PC-3 (cell line): ENCODE data around the gene DCLK1.

Source experiments
- EZH2 ChIP-seq: fragments of 300-600 bp; sonication (generic); IDR thresholded peaks from one replicate; pipeline ENCODE4 v1.6.1; 2017; ENCODE audit warnings: antibody characterized with exemption, mild to moderate bottlenecking, low read length; ENCODE audit not compliant: unreplicated experiment
- EZH2phosphoT487 ChIP-seq: fragments of 300-600 bp; sonication (generic); IDR thresholded peaks from 2 replicates; pipeline ENCODE4 v1.6.1; 2018; ENCODE audit warnings: mild to moderate bottlenecking, antibody characterized with exemption, low read length, borderline replicate concordance
- TF ChIP-seq, protein P1 (sequence below): fragments of 300-600 bp; sonication (generic); conservative IDR thresholded peaks from 2 replicates; pipeline ENCODE4 v1.5.1; 2017; ENCODE audit warnings: antibody characterized with exemption, low read depth, mild to moderate bottlenecking, low read length

DNA sequence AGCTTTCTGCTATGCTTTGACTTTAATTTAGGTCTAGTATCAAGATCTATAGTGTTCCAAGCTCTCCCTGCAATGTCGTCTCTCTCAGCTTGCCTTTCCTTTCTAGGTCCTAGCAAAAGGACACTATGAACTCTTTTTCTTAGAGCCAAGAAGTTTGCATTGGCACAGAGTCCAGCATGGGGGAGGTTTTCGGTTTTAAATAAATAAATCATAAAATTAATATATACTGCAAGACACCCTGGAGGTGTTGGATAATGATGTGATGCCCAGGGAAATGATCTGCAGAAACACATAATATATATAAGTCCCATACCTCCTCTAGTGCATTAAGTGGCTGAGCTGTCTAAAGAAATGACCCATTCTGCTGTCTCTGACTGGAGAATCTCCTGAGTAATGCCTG is 338.3 kb downstream of the DCLK1 start:
- TF ChIP-seq, protein P1, sequence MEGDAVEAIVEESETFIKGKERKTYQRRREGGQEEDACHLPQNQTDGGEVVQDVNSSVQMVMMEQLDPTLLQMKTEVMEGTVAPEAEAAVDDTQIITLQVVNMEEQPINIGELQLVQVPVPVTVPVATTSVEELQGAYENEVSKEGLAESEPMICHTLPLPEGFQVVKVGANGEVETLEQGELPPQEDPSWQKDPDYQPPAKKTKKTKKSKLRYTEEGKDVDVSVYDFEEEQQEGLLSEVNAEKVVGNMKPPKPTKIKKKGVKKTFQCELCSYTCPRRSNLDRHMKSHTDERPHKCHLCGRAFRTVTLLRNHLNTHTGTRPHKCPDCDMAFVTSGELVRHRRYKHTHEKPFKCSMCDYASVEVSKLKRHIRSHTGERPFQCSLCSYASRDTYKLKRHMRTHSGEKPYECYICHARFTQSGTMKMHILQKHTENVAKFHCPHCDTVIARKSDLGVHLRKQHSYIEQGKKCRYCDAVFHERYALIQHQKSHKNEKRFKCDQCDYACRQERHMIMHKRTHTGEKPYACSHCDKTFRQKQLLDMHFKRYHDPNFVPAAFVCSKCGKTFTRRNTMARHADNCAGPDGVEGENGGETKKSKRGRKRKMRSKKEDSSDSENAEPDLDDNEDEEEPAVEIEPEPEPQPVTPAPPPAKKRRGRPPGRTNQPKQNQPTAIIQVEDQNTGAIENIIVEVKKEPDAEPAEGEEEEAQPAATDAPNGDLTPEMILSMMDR, result no peak
- TF ChIP-seq EZH2phosphoT487 (no peak), EZH2 (no peak)
